HG03039 (cell line): ENCODE data around the gene HES4.

Experiments
- ATAC-seq: cut with Tn5 transposase; IDR thresholded peaks from one replicate; pipeline ENCODE4 v1.9.1; 2021; ENCODE audit warnings: mild to moderate bottlenecking, moderate library complexity; ENCODE audit not compliant: unreplicated experiment

The HES4 gene, protein sequence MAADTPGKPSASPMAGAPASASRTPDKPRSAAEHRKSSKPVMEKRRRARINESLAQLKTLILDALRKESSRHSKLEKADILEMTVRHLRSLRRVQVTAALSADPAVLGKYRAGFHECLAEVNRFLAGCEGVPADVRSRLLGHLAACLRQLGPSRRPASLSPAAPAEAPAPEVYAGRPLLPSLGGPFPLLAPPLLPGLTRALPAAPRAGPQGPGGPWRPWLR

DNA sequence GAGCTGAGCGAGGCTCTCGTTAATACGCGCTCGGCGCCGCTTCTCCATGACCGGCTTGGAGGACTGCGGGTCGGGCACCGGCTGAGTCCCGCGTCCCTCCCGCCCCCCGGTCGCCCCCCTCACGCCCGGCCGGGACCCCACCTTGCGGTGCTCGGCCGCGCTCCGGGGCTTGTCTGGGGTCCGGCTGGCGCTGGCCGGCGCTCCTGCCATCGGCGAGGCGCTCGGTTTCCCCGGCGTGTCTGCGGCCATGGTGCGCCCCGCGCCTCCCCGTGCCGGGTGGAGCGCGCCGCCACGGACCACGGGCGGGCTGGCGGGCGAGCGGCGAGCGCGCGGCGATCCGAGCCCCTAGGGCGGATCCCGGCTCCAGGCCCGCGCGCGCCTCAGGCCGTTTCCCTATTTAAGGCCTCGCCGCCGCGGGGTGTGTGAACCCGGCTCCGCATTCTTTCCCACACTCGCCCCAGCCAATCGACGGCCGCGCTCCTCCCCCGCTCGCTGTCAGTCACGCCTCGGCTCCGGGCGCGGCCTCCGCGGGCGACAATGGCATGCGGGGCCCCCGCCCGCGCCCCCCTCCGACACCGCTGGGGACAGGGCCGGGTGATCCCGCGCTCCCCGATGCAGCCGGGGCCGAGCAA lies at the start of gene HES4:
Gene HES4 (minus strand): TSS at position 373 of the 632 bp plus-strand sequence. CDS start 124 bp downstream, at position 249.
- no peak for ATAC-seq

DNA sequence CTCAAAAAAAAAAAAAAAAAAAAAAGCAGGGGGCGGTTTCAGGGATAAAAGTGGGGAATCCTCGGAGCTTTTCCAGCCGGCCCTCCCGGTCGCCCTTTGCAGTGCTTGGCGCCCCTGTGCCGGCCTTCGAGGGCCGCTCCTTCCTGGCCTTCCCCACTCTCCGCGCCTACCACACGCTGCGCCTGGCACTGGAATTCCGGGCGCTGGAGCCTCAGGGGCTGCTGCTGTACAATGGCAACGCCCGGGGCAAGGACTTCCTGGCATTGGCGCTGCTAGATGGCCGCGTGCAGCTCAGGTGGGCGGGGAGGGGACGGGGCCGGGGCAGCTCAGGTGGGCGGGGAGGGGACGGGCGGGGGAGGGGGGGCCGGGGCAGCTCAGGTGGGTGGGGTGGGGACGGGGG lies 48.9 kb upstream of the HES4 start:
- no peak for ATAC-seq

DNA sequence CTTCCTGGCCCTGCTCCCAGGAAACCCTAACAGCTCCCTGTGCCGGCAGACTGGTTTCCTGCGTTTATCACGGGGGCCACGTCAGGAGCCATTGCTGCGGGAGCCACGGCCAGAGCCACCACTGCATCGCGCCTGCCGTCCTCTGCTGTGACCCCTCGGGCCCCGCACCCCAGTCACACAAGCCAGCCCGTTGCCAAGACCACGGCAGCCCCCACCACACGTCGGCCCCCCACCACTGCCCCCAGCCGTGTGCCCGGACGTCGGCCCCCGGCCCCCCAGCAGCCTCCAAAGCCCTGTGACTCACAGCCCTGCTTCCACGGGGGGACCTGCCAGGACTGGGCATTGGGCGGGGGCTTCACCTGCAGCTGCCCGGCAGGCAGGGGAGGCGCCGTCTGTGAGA lies 48.1 kb upstream of the HES4 start:
- no peak for ATAC-seq

DNA sequence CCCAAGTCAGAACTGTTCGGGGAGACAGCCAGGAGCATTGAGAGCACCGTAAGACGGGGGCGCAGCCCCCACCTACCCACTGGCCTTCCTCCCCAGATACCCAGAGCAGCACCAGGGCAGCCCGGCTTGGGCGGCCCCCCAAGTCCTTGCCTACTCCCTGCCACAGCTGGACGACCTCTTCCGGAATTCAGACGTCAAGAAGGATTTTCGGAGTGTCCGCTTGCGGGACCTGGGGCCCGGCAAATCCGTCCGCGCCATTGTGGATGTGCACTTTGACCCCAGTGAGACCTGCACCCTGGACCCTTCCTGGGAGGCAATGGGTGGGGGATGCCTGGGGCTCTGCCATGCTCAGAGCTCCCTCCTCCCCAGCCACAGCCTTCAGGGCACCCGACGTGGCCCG lies 47.5 kb upstream of the HES4 start:
- ATAC-seq, result no peak

DNA sequence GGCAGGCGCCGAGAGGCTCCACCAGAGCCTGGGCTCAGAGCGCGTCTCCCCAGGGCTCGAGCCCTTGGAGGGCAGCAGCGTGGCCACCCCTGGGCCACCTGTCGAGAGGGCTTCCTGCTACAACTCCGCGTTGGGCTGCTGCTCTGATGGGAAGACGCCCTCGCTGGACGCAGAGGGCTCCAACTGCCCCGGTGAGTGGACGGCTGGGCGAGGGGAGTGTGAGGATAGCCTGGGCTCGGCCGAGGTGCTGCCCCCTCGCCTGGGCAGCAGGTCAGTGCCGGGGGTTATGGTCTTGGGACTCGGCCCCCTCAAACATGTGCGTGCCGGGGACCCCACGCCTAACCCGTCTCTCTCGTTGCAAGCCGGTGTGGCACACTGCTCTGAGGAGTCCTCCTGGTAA lies 46.9 kb upstream of the HES4 start:
- ATAC-seq, result no peak

DNA sequence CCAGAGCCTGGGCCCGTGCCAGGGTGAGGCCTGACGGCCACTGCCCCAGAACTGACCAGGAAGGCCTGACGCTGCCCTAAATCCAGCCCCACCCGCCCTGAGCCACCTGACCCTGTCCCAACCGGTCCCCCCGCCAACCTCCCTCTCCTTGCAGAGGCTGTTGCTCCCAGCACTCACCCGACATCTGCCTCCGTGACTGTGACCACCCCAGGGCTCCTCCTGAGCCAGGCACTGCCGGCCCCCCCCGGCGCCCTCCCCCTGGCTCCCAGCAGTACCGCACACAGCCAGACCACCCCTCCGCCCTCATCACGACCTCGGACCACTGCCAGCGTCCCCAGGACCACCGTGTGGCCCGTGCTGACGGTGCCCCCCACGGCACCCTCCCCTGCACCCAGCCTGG lies 46.3 kb upstream of the HES4 start:
- no peak for ATAC-seq

DNA sequence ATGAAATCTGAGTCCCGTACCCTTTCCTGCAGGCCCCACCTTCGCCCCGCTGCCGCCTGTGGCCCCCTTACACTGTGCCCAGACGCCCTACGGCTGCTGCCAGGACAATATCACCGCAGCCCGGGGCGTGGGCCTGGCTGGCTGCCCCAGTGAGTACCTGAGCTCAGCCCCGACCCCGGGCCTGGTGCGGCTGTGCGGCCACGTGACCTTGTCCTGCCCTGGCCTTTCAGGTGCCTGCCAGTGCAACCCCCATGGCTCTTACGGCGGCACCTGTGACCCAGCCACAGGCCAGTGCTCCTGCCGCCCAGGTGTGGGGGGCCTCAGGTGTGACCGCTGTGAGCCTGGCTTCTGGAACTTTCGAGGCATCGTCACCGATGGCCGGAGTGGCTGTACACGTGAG lies 45.2 kb upstream of the HES4 start:
- ATAC-seq, result no peak

DNA sequence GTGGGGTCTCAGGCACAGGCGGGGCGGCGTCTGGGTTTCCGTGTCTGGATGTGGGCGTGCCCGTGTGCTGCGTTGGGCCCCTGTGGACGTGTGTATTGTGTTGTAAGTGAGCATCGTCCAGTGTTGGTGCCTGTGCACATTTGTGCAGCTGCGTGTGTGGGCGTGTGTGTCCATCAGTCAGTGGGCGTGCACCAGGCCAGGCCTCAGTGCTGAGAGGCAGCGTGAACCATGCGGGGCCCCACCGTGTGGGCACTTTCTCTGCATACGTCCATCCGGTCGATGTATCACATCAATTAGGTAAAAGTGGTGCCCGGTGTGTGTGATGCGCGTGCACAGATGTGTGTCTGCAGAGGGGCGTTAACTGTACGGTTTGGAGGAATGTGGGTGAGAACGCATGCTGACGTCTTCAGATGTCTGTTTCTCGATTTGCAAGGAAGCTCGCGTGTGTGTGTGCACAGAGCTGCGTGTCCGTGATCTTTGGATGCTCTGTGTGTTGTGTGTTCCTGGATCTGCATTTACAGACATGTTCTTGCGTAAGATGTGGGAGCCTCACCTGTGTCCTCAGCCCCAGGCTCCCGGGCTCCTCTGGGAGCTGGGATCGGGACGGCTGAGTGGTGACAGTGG lies 44.7 kb upstream of the HES4 start:
- no peak for ATAC-seq

DNA sequence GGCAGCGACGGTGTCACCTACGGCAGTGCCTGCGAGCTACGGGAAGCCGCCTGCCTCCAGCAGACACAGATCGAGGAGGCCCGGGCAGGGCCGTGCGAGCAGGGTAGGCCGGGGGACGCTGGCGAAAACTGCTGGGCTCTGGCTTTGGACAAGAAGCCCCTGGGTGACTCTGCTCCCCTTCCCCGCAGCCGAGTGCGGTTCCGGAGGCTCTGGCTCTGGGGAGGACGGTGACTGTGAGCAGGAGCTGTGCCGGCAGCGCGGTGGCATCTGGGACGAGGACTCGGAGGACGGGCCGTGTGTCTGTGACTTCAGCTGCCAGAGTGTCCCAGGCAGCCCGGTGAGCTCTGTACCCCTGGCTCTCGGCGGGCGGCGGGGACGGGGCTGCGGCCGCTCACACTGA lies 44.0 kb upstream of the HES4 start:
- no peak for ATAC-seq

DNA sequence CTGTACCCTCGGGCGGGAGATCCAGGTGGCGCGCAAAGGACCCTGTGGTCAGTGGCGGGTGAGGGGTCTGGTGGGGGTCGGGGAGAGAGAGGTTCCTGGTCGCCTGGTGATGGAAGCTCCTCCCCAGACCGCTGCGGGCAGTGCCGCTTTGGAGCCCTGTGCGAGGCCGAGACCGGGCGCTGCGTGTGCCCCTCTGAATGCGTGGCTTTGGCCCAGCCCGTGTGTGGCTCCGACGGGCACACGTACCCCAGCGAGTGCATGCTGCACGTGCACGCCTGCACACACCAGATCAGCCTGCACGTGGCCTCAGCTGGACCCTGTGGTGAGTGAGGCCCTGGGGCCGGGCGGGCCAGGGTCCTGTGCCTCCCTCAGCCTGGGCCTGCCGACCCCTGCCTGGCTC lies 43.5 kb upstream of the HES4 start:
- ATAC-seq, result no peak

DNA sequence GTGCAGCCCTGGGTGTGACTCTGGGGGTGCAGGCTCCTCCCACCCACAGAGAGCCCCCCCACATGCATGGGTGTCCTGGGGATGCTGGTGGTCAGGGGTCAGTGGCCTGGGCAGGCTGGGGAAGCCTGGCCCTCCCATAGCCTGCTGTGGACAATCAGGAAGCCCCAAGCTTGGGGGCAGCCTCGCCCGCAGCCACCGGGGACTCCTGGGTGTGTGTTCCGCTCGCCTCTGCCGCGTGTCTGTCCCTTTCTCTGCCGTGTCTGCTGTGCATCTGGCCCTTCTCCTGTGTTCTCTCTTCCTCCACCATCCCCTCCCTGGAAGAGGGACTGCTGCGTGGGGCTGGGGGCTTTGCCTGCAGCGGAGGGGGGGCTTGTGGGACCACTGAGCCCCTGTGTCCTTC lies 42.9 kb upstream of the HES4 start:
- no peak for ATAC-seq

DNA sequence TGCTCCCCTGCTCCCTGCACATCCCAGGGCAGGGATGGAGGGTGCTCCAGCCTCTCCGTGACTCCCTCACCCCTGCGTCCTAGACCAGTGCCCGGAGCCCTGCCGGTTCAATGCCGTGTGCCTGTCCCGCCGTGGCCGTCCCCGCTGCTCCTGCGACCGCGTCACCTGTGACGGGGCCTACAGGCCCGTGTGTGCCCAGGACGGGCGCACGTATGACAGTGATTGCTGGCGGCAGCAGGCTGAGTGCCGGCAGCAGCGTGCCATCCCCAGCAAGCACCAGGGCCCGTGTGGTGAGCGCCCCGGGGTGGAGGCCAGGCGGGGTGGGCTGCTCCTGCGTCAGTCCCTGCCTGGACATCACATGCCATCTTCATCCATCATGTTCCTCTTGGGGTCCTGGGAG lies 42.0 kb upstream of the HES4 start:
- no peak for ATAC-seq

DNA sequence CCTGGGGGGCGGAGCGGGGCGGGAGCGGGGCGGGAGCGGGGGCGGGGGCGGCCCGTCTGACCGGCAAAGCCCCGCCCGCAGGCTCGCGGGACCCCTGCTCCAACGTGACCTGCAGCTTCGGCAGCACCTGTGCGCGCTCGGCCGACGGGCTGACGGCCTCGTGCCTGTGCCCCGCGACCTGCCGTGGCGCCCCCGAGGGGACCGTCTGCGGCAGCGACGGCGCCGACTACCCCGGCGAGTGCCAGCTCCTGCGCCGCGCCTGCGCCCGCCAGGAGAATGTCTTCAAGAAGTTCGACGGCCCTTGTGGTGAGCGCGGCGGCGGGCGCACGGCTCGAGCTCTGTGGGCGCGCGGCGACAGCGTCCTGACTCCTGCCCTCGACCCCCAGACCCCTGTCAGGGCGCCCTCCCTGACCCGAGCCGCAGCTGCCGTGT lies 41.2 kb upstream of the HES4 start:
- ATAC-seq, result no peak

DNA sequence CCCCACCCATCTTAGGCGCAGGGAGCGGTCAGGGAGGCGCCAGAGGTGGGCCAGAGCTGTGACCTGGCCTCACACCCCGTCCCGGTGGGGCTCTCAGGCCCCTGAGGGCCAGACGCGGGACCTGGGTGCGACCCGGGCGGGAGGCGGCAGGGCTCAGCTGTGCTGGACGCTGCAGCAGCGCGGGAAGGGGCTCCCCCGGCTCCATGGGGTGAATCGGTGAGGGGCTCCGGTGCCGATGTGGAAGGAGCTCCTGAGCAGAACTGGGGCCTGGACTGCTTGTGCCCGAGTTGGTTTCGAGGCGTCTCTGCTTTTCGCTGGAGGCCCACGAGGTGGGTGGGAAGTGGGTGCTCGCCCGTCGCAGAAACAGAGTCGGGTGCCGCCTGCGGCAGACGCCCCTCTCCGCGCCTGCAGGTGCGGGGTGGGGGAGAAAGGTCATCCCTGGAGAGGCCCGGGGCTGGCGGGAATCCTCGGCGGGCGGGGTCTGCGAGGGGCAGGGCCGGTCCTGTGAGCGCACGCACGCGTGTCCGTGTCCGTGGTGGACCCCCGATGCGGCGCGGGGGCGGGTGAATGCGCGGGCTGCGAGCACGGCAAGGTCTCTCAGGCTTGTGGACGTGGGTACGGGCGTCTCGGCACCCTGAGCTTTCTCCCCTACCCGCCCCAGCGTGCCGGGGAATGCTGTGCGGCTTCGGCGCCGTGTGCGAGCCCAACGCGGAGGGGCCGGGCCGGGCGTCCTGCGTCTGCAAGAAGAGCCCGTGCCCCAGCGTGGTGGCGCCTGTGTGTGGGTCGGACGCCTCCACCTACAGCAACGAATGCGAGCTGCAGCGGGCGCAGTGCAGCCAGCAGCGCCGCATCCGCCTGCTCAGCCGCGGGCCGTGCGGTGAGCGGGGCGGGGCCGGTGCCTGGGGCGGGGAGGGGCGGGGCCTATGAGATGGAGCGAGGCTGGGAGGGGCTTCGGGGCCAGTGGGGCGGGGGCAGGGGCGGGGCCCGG lies 40.4 kb upstream of the HES4 start:
- no peak for ATAC-seq

DNA sequence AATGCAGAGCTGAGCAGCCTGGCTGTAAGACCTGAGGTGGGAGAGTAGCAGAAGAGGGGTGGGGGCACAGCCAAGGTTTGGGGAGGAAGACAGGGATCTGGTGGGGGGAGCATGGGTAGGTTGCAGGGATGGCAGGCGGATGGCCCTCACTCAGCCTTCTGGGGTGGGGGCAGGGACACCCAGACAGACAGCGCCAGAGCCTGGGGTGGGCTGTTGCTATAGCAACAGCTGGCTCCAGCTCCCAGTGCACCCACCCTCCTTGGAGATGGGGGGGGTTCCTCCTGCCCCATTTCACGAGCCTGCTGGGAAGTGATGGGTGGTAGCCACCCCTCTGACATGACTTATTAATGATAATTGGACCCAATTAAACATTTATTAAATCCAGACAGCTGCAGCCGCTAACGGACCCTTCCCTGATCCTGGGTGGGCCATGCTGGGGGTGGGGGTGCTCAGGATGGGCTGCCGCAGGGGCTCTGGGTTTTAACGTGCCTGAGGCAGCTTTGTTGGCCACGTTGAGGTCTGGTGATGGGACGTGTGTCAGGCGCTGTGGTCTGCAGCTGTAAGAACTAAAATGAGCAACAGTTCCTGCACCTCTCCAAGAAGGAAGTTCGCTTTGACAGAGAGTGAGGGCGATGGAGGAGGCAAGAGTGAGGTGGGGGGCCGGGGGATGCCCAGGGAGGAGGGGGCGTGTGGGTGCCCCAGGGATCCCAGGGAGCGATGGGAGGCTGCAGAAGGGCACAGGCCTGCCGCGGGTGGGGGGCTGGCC lies 39.4 kb upstream of the HES4 start:
- ATAC-seq, result no peak

DNA sequence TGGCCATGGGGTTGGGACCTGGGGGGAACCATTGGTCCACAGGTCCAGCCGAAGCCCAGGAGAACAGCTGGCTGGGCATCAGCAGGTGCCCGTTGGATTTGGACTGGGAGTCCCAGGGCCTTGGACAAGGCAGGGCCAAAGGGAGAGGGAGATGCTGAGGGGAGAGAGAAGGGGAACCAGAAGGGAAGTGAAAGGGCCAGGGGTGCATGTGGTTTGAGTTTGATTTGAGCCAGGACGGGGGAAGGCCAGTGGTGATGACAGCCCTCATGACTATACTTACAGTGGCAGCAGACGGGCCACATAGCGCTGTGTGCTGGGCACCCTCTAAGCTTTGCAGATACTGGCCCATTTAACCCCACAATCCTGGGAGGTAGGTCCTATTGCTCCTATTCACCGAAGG lies 38.8 kb upstream of the HES4 start:
- ATAC-seq, result no peak

DNA sequence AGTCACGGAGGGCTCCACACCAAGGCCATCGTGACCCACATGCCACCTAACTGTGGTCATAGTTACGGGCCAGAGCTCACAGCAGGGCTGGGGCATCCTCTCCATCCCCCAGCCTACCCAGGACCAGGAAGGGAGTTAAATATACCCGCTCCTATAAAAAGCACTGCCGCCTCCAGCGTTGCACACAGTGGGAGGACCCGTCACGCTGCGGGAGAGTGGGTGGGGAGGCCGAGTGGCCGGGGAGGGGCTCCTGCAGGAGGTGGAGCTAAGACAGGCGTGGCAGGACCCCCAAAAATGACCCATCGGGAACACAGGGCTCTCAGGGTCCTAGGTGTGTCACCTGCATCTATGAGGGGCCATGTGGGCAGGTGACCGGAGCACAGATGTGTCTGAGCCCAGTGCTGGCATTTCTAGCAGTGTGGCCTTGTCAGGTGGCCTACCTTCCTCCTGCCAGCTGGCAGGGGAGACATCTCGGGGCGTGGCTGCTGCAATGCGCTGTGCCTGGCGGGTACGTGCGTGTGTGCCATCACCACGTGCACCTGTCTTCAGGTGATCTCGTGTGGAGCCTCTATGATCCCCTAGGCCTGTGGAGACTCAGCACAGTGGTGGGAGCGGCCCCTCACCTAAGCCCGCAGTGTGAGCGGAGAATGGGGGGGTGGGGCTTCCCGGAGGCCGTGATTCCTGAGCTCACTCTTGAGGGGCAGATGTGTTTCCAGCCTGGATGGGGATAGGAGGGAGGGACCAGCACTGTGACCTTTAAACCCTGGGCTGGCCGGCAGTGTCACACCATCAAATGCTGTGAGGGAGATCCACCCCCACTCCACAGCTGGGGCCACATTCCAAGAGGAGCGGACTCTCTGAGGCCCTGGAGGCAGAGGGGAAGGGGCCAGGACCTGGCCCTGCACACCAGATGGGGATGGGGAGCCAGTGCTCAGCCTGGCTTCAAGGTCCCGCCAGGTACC lies 37.8 kb upstream of the HES4 start:
- no peak for ATAC-seq

DNA sequence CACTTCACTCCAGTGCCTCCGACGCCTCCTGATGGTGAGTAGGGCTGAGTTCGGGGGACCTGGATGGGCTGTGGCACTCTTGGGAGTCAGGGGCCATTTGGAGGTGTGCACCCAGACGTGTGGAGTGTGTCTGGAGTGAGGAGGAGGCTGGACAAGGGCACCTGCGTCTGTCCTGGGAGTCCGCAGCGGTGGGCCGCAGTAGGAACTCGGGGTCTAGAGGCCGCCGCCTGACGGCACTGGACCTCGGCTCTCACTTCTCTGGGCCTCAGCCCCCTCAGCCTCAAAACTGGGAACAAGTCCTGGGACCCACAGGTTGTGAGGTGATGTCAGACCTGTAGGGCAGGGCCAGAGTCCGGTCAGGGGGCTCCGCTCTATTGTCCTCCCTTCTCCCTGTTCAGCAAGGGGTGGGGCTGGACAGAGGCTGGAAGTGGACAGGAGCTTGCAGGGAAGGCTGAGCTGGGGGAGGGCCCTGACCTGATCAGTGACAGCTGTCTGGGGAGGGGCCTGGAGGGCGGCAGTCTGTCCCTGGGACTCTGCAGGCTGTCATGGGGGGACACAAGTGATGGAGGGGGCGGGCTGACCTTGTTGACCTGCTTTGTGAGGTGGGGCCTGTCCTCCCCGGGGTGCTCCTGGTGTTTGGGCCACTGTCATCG lies 35.5 kb upstream of the HES4 start:
- ATAC-seq, result no peak

DNA sequence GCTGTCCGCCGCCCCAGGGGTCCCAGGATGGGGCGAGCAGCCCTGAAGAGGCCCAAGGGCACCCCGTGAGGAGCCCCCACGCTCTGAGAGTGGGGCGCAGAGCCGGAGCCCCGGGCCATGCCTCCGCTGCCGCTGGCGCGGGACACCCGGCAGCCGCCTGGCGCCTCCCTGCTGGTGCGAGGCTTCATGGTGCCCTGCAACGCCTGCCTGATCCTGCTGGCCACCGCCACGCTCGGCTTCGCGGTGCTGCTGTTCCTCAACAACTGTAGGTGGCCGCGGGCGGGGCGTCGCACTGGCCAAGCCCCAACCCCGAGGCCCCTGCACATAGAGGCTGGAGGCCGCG lies 34.5 kb upstream of the HES4 start:
- no peak for ATAC-seq
